CD14-positive monocyte (primary cell): Measurements from ENCODE around the gene SYTL2. TPM values are rescaled to one million over a fixed set of nuclear protein-coding genes. Genes with fewer than 3 reads are reported as not detected.
A peak's percentile ranks its signal among the peaks of the same experiment; 100 is the strongest.

ENCODE experiments used
- DNase-seq, 3 donors: peaks; one replicate each; pipeline ENCODE4 v3.0.0-alpha.2; 2011 to 2022
- H2AFZ ChIP-seq: 2 replicates; pipeline ENCODE4 v1.6.0; 2012; ENCODE audit warnings: mild to moderate bottlenecking, low read depth, low read length, inconsistent platforms; ENCODE audit not compliant: insufficient read depth, poor library complexity, severe bottlenecking
- H3K27ac ChIP-seq, 2 donors: 1 replicate in 1 of 2; 2 replicates in 1 of 2; pipeline ENCODE4 v1.5.1; 2012 to 2013; ENCODE audit warnings: low read length in 2 of 2, control low read depth in 1 of 2, inconsistent platforms in 1 of 2, low read depth in 1 of 2, mild to moderate bottlenecking in 1 of 2
- H3K27me3 ChIP-seq, 2 donors: one replicate each; pipeline versions ENCODE4 v1.6.0 to v1.6.1; 2011 to 2013; ENCODE audit warnings: low read length in 2 of 2; ENCODE audit not compliant: control insufficient read depth in 2 of 2, insufficient read depth in 2 of 2
- H3K36me3 ChIP-seq, 2 donors: replicated peaks in 1 of 2; 1 replicate in 1 of 2; 2 replicates in 1 of 2; pipeline versions ENCODE4 v1.5.1 to v1.6.1; 2012 to 2013; ENCODE audit warnings: low read length in 2 of 2, control low read depth in 1 of 2, inconsistent platforms in 1 of 2, mild to moderate bottlenecking in 1 of 2; ENCODE audit not compliant: insufficient read depth in 2 of 2, control insufficient read depth in 1 of 2
- H3K4me1 ChIP-seq, 2 donors: 1 replicate in 1 of 2; 2 replicates in 1 of 2; pipeline versions ENCODE4 v1.5.1 to v1.6.1; 2012 to 2013; ENCODE audit warnings: low read length in 2 of 2, control low read depth in 1 of 2, inconsistent platforms in 1 of 2, mild to moderate bottlenecking in 1 of 2, moderate library complexity in 1 of 2; ENCODE audit not compliant: insufficient read depth in 2 of 2, control insufficient read depth in 1 of 2
- H3K4me2 ChIP-seq: replicated peaks from 2 replicates; pipeline ENCODE3; 2012; ENCODE audit warnings: low read length, moderate library complexity, mild to moderate bottlenecking; ENCODE audit not compliant: poor library complexity, severe bottlenecking; ENCODE audit errors: extremely low read depth
- H3K4me3 ChIP-seq, 3 experiments: fragments of 200-600 bp in 1 of 3; sonication (generic) in 1 of 3; replicated peaks in 1 of 3; 1 replicate in 2 of 3; 2 replicates in 1 of 3; pipeline ENCODE4 v1.5.1; 2011 to 2013; ENCODE audit warnings: low read length in 3 of 3, mild to moderate bottlenecking in 3 of 3, control low read depth in 2 of 3, low read depth in 2 of 3, inconsistent platforms in 1 of 3, moderate library complexity in 1 of 3
- H3K79me2 ChIP-seq: 2 replicates; pipeline ENCODE4 v1.6.0; 2012; ENCODE audit warnings: mild to moderate bottlenecking, control low read depth, inconsistent platforms, low read length, moderate library complexity; ENCODE audit not compliant: insufficient read depth
- H3K9ac ChIP-seq: 2 replicates; pipeline ENCODE4 v1.6.0; 2017; ENCODE audit warnings: low read length, mild to moderate bottlenecking; ENCODE audit not compliant: insufficient read depth, poor library complexity, severe bottlenecking
- H3K9me3 ChIP-seq, 2 donors: replicated peaks in 1 of 2; 1 replicate in 1 of 2; 2 replicates in 1 of 2; pipeline versions ENCODE4 v1.5.1 to v1.6.1; 2012 to 2013; ENCODE audit warnings: low read length in 2 of 2, control low read depth in 1 of 2; ENCODE audit not compliant: control insufficient read depth in 1 of 2, insufficient read depth in 1 of 2
- H4K20me1 ChIP-seq: 2 replicates; pipeline ENCODE4 v1.6.0; 2012; ENCODE audit warnings: mild to moderate bottlenecking, low read length, control low read depth, moderate library complexity; ENCODE audit not compliant: insufficient read depth
- H3K27ac Mint-ChIP-seq, 7 donors: one replicate each; pipeline ENCODE4 v1.8.0; 2020; ENCODE audit warnings: mild to moderate bottlenecking in 7 of 7, mixed read lengths in 7 of 7, moderate library complexity in 6 of 7, inconsistent platforms in 2 of 7
- H3K27me3 Mint-ChIP-seq, 3 donors: one replicate each; pipeline ENCODE4 v1.8.0; 2021 to 2022; ENCODE audit warnings: low read depth in 3 of 3, mild to moderate bottlenecking in 3 of 3, mixed read lengths in 3 of 3, moderate library complexity in 3 of 3, inconsistent platforms in 1 of 3
- H3K36me3 Mint-ChIP-seq, 2 donors: one replicate each; pipeline ENCODE4 v1.8.0; 2020; ENCODE audit warnings: mixed read lengths in 2 of 2, inconsistent platforms in 1 of 2, mild to moderate bottlenecking in 1 of 2
- H3K4me1 Mint-ChIP-seq: one replicate; pipeline ENCODE4 v1.8.0; 2020; ENCODE audit warnings: mild to moderate bottlenecking, mixed read lengths
- H3K4me3 Mint-ChIP-seq, 2 donors: one replicate each; pipeline ENCODE4 v1.8.0; 2020; ENCODE audit warnings: mild to moderate bottlenecking in 2 of 2, mixed read lengths in 2 of 2, moderate library complexity in 1 of 2
- H3K9me3 Mint-ChIP-seq, 7 donors: one replicate each; pipeline ENCODE4 v1.8.0; 2020 to 2022; ENCODE audit warnings: mixed read lengths in 7 of 7, mild to moderate bottlenecking in 6 of 7, moderate library complexity in 6 of 7, inconsistent platforms in 2 of 7
- CTCF ChIP-seq: fragments of 200-600 bp; IDR thresholded peaks from one replicate; pipeline ENCODE4 v1.8.0; 2022; ENCODE audit warnings: antibody characterized with exemption, mild to moderate bottlenecking
- WGBS: methylation state at CpG from one replicate; pipeline ENCODE4 v1.1.5; 2013; ENCODE audit warnings: missing lambda C conversion rate; ENCODE audit not compliant: insufficient coverage; 5-methylcytosine and 5-hydroxymethylcytosine counted together
- intact Hi-C, 2 donors: fragments of 100-400 bp; cut with micrococcal nuclease; formaldehyde crosslinking; loops; one replicate each; pipeline versions ENCODE4 v1.15.0 to v1.15.1; 2023
- polyA plus RNA-seq, 3 donors: library from polyadenylated mRNA; depleted of rRNA in 1 of 3; unstranded in 2 of 3; stranded (reverse) in 1 of 3; fragments of 300-500 nt in 2 of 3; fragments of >200 nt in 1 of 3; fragmentation: Illumina TruSeq in 2 of 3; gene quantifications; 1 replicate in 2 of 3; 2 replicates in 1 of 3; pipeline ENCODE4 v1.2.3, GENCODE V29; 2012 to 2021

The SYTL2 gene
- polyA plus RNA-seq, 3 donors, result 0.30 to 0.48 (median 0.34) TPM

- intact Hi-C loops, result no loop called here
- H4K20me1 ChIP-seq, result no peaks in the 10 kb centered on the region
- H3K4me1 Mint-ChIP-seq, result peaks cover 13% of the 10 kb centered on the region
- H3K4me1 ChIP-seq, result peaks cover 5 to 8% of the 10 kb centered on the region in 2 donors
- no peak overlapping the region for H3K4me3 ChIP-seq
- H3K27me3 Mint-ChIP-seq, result peaks cover 0 to 2% (median 0%) of the 10 kb centered on the region in 3 donors
- peaks cover 0 to 9% (median 0%) of the 10 kb centered on the region in 7 donors for H3K9me3 Mint-ChIP-seq
- H3K4me3 Mint-ChIP-seq, result peak overlapping the region in 1 of 2 donors; percentile 44
- no peaks in the 10 kb centered on the region for H3K9me3 ChIP-seq
- no peak overlapping the region for H3K9ac ChIP-seq
- no peak overlapping the region for H3K27ac Mint-ChIP-seq
- H3K36me3 ChIP-seq, result no peaks in the 10 kb centered on the region
- H3K27me3 ChIP-seq, result no peaks in the 10 kb centered on the region
- WGBS, result 100% methylated on average over 2 of the region's 3 CpGs
- no peak overlapping the region for H3K4me2 ChIP-seq
- no peak for DNase-seq
- H3K36me3 Mint-ChIP-seq, result no peaks in the 10 kb centered on the region
- H3K27ac ChIP-seq, result no peak overlapping the region
- H2AFZ ChIP-seq, result no peak overlapping the region
- no peaks in the 10 kb centered on the region for H3K79me2 ChIP-seq
- no peak for TF ChIP-seq CTCF
These were observed 85.3 kb downstream of the SYTL2 start for GRCh38 chr11:85725510-85726258.

DNA sequence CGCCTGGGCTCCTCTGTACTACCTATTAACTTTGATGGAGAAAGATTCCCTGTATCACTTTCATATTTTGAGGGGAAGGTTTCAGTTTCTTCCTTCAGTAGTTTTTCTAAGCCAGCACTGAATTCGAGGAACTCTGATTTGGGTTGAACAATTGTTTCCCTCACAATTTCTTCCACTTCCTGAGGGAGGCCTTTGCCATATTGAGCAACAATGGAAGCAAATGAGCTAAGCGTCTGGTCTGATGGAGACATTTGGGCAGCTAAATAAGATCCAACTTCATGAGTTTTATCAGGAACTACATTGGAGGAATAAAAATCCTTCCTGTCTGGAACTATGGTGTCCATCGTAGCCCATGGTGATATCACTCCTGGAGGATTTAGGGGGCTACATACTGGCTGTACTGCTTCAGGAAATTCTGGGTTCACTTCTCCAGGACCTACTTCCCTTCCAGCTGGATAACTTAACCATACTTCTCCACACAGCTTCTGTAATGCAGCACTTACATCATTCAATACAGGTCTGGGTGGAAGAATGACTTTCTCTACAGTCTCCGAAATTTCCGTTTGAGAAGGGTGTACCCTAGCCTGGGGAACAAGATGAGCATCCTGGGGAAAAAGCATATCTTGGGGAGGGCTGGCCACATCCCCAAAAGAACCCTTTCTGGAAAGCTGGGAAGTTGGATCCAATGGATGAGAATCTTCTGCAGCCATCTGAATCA is 86.0 kb downstream of the SYTL2 start:
- Mint-ChIP-seq H3K9me3 (peaks cover 0 to 7% (median 0%) of the 10 kb centered on the region in 7 donors), H3K27me3 (peaks cover 0 to 2% (median 0%) of the 10 kb centered on the region in 3 donors), H3K4me1 (peaks cover 13% of the 10 kb centered on the region), H3K36me3 (no peaks in the 10 kb centered on the region), H3K27ac (no peak overlapping the region), H3K4me3 (no peak overlapping the region)
- peaks cover 5 to 8% of the 10 kb centered on the region in 2 donors for H3K4me1 ChIP-seq
- H4K20me1 ChIP-seq, result no peaks in the 10 kb centered on the region
- H3K27ac ChIP-seq, result no peak overlapping the region
- no peak overlapping the region for H2AFZ ChIP-seq
- intact Hi-C loops, result no loop called here
- H3K9me3 ChIP-seq, result no peaks in the 10 kb centered on the region
- no peaks in the 10 kb centered on the region for H3K79me2 ChIP-seq
- no peak overlapping the region for H3K4me3 ChIP-seq
- WGBS, result 0% methylated on average over 1 of the region's 6 CpGs
- no peaks in the 10 kb centered on the region for H3K27me3 ChIP-seq
- no peaks in the 10 kb centered on the region for H3K36me3 ChIP-seq
- no peak overlapping the region for H3K9ac ChIP-seq
- H3K4me2 ChIP-seq, result no peak overlapping the region
- TF ChIP-seq CTCF, result no peak
- no peak for DNase-seq
